H1 (cell line): ENCODE measurements around the gene F3.
"Not testable (repeated sequence)": the region's sequence is repeated elsewhere in the genome, so short reads cannot be mapped to it uniquely, and the experiment has no call there.

Source experiments
- CEBPB ChIP-seq: IDR thresholded peaks from 2 replicates; pipeline ENCODE4 v1.6.1; 2012; ENCODE audit warnings: low read depth, low read length
- CTCF ChIP-seq, 3 experiments: IDR thresholded peaks; 1 replicate in 2 of 3; 2 replicates in 1 of 3; pipeline versions ENCODE4 v1.5.1 to v1.6.1; 2011; ENCODE audit warnings: low read length in 3 of 3, mild to moderate bottlenecking in 3 of 3, inconsistent platforms in 2 of 3, low read depth in 1 of 3, moderate library complexity in 1 of 3; ENCODE audit not compliant: insufficient read depth in 1 of 3; ENCODE audit errors: control extremely low read depth in 1 of 3
- JUND ChIP-seq: IDR thresholded peaks from 2 replicates; pipeline ENCODE4 v1.6.1; 2011; ENCODE audit warnings: mild to moderate bottlenecking, improper control_type of control experiment, low read length
- TAF1 ChIP-seq: IDR thresholded peaks from 2 replicates; pipeline ENCODE4 v1.6.1; 2011; ENCODE audit warnings: mild to moderate bottlenecking, low read depth, low read length
- YY1 ChIP-seq: IDR thresholded peaks from 2 replicates; pipeline ENCODE4 v1.6.1; 2011; ENCODE audit warnings: low read depth, mild to moderate bottlenecking, low read length
- ZNF274 ChIP-seq: IDR thresholded peaks from 2 replicates; pipeline ENCODE4 v1.7.0; 2012; ENCODE audit warnings: low read length, borderline replicate concordance; ENCODE audit errors: extremely low read depth

- TF ChIP-seq CTCF (IDR thresholded peaks at IDR 0.05; ENCODE audit: control extremely low read depth in 1 of 3, insufficient read depth in 1 of 3, low read depth in 1 of 3, low read length in 3 of 3); TAF1; JUND; YY1; CEBPB; ZNF274: not testable (repeated sequence)
These were observed 29.4 kb upstream of the F3 start for GRCh38 chr1:94570965-94571364.
